SH-SY5Y (cell line): ENCODE results near the gene SLFN13.

Source experiments
- GATA2 ChIP-seq: IDR thresholded peaks from 2 replicates; pipeline ENCODE4 v1.6.1; 2011; ENCODE audit warnings: mild to moderate bottlenecking, low read depth, low read length
- GATA3 ChIP-seq: IDR thresholded peaks from 2 replicates; pipeline ENCODE4 v1.6.1; 2011; ENCODE audit warnings: low read depth, mild to moderate bottlenecking, low read length, moderate library complexity

SLFN13 gene

DNA sequence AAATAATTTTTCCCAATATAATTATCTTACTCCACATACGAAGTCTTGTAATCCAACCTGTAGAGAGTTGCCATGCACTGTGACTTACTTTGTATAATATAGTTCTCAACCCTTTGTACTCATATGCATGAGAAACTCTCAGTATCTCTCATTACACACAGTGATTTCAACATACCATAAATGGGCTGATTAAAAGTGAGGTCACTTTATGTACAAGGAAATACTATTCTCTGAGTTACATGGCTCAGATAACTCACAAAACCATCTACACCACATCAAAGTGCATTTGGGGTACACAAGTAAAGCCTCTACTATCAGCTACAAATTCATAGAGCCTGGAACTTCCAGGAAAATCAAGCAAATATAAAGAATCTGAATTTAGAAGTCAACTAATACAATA, 44.2 kb downstream of the SLFN13 start:
- no peak for TF ChIP-seq GATA2
- TF ChIP-seq GATA3: no peak

DNA sequence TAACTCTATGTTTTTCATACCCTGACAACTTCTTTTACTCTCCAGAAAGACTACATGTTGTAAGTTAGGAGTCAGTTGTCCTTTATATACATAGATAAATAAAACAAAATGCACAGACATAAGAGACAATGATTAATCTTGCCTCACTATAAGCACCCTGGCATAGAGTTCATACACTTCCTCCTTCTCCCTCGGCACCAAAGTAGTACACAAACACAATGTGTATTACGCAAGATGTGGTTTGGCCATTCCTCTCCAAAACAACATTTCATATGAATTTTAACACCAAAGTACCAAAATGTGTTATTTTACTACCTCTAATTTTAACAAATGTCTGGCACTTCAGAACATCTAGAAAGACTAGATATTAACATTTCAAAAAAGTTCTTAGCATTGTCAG, 57.9 kb downstream of the SLFN13 start:
- TF ChIP-seq GATA3: no peak
- TF ChIP-seq GATA2: no peak

DNA sequence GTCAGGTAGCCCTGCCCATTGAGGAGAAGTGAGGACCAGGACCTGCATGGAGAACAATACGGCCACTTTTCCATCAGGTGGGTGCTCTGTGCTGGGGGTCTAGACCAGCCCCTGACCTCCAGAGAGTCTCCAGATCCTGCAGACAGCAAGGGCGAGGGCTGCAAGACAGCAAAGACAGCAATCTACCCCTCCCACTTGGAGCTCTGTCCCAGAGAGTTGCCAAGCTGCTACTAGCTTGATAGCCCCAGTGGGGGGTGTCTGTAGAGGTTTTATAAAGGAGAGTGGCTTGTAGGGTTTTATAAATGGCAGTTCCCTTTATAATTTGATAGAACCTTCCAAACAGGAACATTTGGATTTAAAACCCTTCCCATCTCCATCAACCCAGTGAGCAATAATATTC, 58.4 kb downstream of the SLFN13 start:
- TF ChIP-seq GATA2: no peak
- no peak for TF ChIP-seq GATA3

DNA sequence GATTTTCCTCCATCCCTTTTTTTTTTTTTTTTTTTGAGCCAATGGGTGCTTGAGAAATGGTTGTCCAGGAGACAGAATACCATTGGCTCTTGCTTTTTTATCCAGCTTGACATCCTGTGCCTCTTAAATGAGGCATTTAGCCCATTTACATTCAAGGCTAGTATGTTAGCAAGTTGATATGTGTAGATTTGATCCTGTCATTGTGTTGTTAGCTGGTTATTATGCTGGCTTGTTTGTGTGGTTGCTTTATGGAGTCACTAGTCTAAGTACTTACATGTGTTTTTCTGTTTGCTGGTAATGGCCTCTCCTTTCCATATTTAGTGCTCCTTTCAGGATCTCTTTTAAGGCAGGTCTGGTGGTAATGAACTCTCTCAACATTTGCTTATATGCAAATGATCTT, 61.1 kb downstream of the SLFN13 start:
- TF ChIP-seq GATA3 (no peak), GATA2 (no peak)
